Loucy (cell line): ENCODE data around the gene DOK6.

Experiments used
- H2AFZ ChIP-seq: fragments of 200-600 bp; sonication (generic); 2 replicates; pipeline ENCODE4 v1.6.0; 2016; ENCODE audit warnings: antibody characterized with exemption, mild to moderate bottlenecking, low read length, moderate library complexity
- H3F3A ChIP-seq: fragments of 200-600 bp; 2 replicates; pipeline ENCODE4 v1.6.0; 2016; ENCODE audit warnings: antibody characterized with exemption, low read depth, mild to moderate bottlenecking
- H3K27me3 ChIP-seq: fragments of 200-600 bp; sonication (generic); 2 replicates; pipeline ENCODE4 v1.6.1; 2014; ENCODE audit warnings: low read length, mild to moderate bottlenecking; ENCODE audit not compliant: insufficient read depth, poor library complexity, severe bottlenecking
- H3K36me3 ChIP-seq: fragments of 200-600 bp; sonication (generic); 2 replicates; pipeline ENCODE4 v1.6.1; 2016; ENCODE audit warnings: low read length; ENCODE audit not compliant: insufficient read depth
- H3K4me1 ChIP-seq: fragments of 200-600 bp; sonication (generic); 2 replicates; pipeline ENCODE4 v1.5.1; 2014; ENCODE audit warnings: low read length, mild to moderate bottlenecking; ENCODE audit not compliant: insufficient read depth, poor library complexity, severe bottlenecking
- H3K4me2 ChIP-seq: fragments of 200-600 bp; sonication (generic); 2 replicates; pipeline ENCODE4 v1.6.0; 2014; ENCODE audit warnings: antibody characterized with exemption, low read length, low read depth, mild to moderate bottlenecking; ENCODE audit not compliant: poor library complexity, severe bottlenecking
- H3K4me3 ChIP-seq: fragments of 200-600 bp; sonication (generic); 2 replicates; pipeline ENCODE4 v1.5.1; 2014; ENCODE audit warnings: low read length, mild to moderate bottlenecking, mixed read lengths; ENCODE audit not compliant: poor library complexity, severe bottlenecking
- H3K79me2 ChIP-seq: fragments of 200-600 bp; sonication (generic); 2 replicates; pipeline ENCODE4 v1.6.1; 2014; ENCODE audit warnings: low read length; ENCODE audit not compliant: insufficient read depth
- H3K9ac ChIP-seq: fragments of 200-600 bp; sonication (generic); 2 replicates; pipeline ENCODE4 v1.6.0; 2014; ENCODE audit warnings: mild to moderate bottlenecking, low read depth, low read length, moderate library complexity; ENCODE audit not compliant: poor library complexity, severe bottlenecking
- H3K9me2 ChIP-seq: fragments of 200-600 bp; sonication (generic); replicated peaks from 2 replicates; pipeline ENCODE4 v1.6.1; 2016; ENCODE audit warnings: low read depth, low read length, mixed read lengths
- H3K9me3 ChIP-seq: fragments of 200-600 bp; sonication (generic); 2 replicates; pipeline ENCODE4 v1.6.1; 2014; ENCODE audit warnings: mild to moderate bottlenecking, antibody characterized with exemption, low read length, low read depth; ENCODE audit not compliant: insufficient read depth
- H4K20me1 ChIP-seq: fragments of 200-600 bp; sonication (generic); 2 replicates; pipeline ENCODE4 v1.6.0; 2014; ENCODE audit warnings: antibody characterized with exemption, low read length, mild to moderate bottlenecking; ENCODE audit not compliant: insufficient read depth, poor library complexity, severe bottlenecking
- EZH2phosphoT487 ChIP-seq: fragments of 200-600 bp; IDR thresholded peaks from 2 replicates; pipeline ENCODE4 v1.6.1; 2018; ENCODE audit warnings: antibody characterized with exemption, mild to moderate bottlenecking, moderate library complexity, borderline replicate concordance
- TF ChIP-seq, protein P1 (sequence below): fragments of 200-600 bp; sonication (generic); conservative IDR thresholded peaks from 2 replicates; pipeline ENCODE4 v1.5.1; 2014; ENCODE audit warnings: mild to moderate bottlenecking, antibody characterized with exemption, low read length

Gene DOK6

GRCh38 chr18:69597561-69597960, 196.9 kb downstream of the DOK6 start:
- Histone ChIP-seq H3F3A (no peaks in the 10 kb centered on the region), H3K27me3 (no peaks in the 10 kb centered on the region), H3K9me2 (no peaks in the 10 kb centered on the region), H3K36me3 (no peaks in the 10 kb centered on the region), H4K20me1 (no peaks in the 10 kb centered on the region), H3K9ac (no peak overlapping the region), H3K79me2 (no peaks in the 10 kb centered on the region), H3K4me2 (no peak overlapping the region), H3K9me3 (0 out of 2 replicates have a peak, but pooled peaks cover 2% of the 10 kb centered on the region), H3K4me3 (no peak overlapping the region), H3K4me1 (no peaks in the 10 kb centered on the region), H2AFZ (no peak overlapping the region)
- TF ChIP-seq, protein P1, sequence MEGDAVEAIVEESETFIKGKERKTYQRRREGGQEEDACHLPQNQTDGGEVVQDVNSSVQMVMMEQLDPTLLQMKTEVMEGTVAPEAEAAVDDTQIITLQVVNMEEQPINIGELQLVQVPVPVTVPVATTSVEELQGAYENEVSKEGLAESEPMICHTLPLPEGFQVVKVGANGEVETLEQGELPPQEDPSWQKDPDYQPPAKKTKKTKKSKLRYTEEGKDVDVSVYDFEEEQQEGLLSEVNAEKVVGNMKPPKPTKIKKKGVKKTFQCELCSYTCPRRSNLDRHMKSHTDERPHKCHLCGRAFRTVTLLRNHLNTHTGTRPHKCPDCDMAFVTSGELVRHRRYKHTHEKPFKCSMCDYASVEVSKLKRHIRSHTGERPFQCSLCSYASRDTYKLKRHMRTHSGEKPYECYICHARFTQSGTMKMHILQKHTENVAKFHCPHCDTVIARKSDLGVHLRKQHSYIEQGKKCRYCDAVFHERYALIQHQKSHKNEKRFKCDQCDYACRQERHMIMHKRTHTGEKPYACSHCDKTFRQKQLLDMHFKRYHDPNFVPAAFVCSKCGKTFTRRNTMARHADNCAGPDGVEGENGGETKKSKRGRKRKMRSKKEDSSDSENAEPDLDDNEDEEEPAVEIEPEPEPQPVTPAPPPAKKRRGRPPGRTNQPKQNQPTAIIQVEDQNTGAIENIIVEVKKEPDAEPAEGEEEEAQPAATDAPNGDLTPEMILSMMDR = no peak
- TF ChIP-seq EZH2phosphoT487 = no peak

DNA sequence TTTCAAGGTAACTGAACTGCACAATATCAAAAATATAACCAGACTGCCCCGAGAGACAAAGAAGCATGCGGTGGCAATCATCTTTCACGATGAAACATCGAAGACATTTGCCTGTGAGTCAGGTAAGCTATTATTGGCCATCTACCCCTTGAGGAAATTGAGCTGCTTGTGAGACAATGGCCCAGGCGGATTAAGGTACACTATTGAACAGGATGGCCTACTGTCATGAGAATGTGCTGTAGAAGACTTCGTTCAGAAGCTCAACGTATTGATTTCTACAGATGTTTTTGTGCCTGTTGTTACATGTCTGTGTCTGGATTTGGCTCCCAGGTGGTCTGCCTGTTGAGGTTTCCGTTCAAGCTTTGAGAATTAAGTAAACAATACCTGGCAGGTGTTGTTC, 198.7 kb downstream of the DOK6 start:
- TF ChIP-seq, protein P1 = no peak
- no peak for TF ChIP-seq EZH2phosphoT487
- H4K20me1 ChIP-seq = no peaks in the 10 kb centered on the region
- no peaks in the 10 kb centered on the region for H3K79me2 ChIP-seq
- no peak overlapping the region for H3K4me3 ChIP-seq
- 0 out of 2 replicates have a peak, but pooled peaks cover 2% of the 10 kb centered on the region for H3K9me3 ChIP-seq
- no peaks in the 10 kb centered on the region for H3K9me2 ChIP-seq
- no peaks in the 10 kb centered on the region for H3F3A ChIP-seq
- no peak overlapping the region for H3K9ac ChIP-seq
- no peak overlapping the region for H3K4me2 ChIP-seq
- H2AFZ ChIP-seq = no peak overlapping the region
- no peaks in the 10 kb centered on the region for H3K4me1 ChIP-seq
- H3K27me3 ChIP-seq = no peaks in the 10 kb centered on the region
- no peaks in the 10 kb centered on the region for H3K36me3 ChIP-seq

DNA sequence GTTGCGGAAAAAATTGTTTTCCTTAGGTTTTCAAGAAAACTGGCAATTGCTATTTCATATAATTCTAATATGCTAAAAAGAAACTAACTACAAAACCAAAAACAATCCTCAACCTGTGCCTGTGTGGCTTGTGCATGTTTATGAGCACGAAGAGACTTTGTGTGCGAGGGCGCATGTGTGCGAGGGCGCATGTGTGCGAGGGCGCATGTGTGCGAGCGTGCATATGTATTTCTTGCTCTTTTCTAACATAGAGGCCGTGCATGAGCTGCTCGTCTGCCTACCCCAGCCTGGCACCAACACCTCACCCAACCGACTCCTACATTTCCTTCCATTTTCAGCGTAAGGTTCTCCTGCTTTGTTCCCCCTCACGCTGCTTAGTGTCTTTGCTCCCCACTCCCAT, 211.6 kb downstream of the DOK6 start:
- no peak overlapping the region for H3K9ac ChIP-seq
- no peaks in the 10 kb centered on the region for H3K9me2 ChIP-seq
- no peaks in the 10 kb centered on the region for H3K36me3 ChIP-seq
- H3F3A ChIP-seq = no peaks in the 10 kb centered on the region
- H4K20me1 ChIP-seq = no peaks in the 10 kb centered on the region
- no peaks in the 10 kb centered on the region for H3K79me2 ChIP-seq
- H3K4me2 ChIP-seq = no peak overlapping the region
- no peak overlapping the region for H2AFZ ChIP-seq
- H3K9me3 ChIP-seq = no peaks in the 10 kb centered on the region
- H3K27me3 ChIP-seq = no peaks in the 10 kb centered on the region
- TF ChIP-seq, protein P1 = no peak
- no peak for TF ChIP-seq EZH2phosphoT487
- H3K4me3 ChIP-seq = no peak overlapping the region
- H3K4me1 ChIP-seq = no peaks in the 10 kb centered on the region
